ENCODE data around the gene CD248.

CD248 gene

DNA sequence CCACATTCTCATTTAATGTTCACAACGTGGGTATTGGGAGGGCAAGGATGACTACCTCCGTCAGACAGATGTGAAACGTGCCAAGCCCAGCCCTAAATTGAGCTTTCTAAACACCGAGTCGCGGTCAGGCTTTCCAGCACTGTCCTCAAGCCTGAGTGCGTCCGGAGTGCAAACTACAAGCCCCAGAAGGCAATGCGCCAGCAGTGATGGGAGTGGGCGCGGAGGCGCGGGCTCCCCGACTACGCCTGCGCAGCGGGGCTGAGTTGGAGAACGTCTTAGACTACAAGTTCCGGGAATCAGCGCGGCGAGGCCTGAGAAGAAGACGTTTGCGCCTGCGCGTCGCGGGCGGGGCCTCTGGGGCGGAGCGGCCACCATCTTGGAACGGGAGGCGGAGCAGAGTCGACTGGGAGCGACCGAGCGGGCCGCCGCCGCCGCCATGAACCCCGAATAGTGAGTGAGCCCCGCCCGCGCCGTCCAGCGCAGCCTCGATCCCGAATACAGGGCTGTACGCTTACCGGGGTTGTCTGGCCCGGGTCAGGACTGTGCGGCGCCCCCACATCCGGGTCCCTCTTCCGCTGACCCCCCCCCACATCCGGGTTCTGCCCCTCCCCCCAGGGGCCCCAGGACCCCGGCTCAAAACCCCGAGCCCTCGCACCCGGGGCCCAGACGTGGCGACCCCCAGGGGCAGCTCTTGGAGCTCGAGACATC is 48.4 kb downstream of the CD248 start, which contains the start of gene RAB1B (continued):
- TF ChIP-seq, protein P1, sequence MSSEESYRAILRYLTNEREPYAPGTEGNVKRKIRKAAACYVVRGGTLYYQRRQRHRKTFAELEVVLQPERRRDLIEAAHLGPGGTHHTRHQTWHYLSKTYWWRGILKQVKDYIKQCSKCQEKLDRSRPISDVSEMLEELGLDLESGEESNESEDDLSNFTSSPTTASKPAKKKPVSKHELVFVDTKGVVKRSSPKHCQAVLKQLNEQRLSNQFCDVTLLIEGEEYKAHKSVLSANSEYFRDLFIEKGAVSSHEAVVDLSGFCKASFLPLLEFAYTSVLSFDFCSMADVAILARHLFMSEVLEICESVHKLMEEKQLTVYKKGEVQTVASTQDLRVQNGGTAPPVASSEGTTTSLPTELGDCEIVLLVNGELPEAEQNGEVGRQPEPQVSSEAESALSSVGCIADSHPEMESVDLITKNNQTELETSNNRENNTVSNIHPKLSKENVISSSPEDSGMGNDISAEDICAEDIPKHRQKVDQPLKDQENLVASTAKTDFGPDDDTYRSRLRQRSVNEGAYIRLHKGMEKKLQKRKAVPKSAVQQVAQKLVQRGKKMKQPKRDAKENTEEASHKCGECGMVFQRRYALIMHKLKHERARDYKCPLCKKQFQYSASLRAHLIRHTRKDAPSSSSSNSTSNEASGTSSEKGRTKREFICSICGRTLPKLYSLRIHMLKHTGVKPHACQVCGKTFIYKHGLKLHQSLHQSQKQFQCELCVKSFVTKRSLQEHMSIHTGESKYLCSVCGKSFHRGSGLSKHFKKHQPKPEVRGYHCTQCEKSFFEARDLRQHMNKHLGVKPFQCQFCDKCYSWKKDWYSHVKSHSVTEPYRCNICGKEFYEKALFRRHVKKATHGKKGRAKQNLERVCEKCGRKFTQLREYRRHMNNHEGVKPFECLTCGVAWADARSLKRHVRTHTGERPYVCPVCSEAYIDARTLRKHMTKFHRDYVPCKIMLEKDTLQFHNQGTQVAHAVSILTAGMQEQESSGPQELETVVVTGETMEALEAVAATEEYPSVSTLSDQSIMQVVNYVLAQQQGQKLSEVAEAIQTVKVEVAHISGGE (tag by site-specific recombination; conservative IDR thresholded peaks at IDR 0.05; ENCODE audit: low read depth), result peak; percentile 67
- no peak for TF ChIP-seq ZNF623 (tag by site-specific recombination; IDR thresholded peaks at IDR 0.05)
- TF ChIP-seq, protein P2, sequence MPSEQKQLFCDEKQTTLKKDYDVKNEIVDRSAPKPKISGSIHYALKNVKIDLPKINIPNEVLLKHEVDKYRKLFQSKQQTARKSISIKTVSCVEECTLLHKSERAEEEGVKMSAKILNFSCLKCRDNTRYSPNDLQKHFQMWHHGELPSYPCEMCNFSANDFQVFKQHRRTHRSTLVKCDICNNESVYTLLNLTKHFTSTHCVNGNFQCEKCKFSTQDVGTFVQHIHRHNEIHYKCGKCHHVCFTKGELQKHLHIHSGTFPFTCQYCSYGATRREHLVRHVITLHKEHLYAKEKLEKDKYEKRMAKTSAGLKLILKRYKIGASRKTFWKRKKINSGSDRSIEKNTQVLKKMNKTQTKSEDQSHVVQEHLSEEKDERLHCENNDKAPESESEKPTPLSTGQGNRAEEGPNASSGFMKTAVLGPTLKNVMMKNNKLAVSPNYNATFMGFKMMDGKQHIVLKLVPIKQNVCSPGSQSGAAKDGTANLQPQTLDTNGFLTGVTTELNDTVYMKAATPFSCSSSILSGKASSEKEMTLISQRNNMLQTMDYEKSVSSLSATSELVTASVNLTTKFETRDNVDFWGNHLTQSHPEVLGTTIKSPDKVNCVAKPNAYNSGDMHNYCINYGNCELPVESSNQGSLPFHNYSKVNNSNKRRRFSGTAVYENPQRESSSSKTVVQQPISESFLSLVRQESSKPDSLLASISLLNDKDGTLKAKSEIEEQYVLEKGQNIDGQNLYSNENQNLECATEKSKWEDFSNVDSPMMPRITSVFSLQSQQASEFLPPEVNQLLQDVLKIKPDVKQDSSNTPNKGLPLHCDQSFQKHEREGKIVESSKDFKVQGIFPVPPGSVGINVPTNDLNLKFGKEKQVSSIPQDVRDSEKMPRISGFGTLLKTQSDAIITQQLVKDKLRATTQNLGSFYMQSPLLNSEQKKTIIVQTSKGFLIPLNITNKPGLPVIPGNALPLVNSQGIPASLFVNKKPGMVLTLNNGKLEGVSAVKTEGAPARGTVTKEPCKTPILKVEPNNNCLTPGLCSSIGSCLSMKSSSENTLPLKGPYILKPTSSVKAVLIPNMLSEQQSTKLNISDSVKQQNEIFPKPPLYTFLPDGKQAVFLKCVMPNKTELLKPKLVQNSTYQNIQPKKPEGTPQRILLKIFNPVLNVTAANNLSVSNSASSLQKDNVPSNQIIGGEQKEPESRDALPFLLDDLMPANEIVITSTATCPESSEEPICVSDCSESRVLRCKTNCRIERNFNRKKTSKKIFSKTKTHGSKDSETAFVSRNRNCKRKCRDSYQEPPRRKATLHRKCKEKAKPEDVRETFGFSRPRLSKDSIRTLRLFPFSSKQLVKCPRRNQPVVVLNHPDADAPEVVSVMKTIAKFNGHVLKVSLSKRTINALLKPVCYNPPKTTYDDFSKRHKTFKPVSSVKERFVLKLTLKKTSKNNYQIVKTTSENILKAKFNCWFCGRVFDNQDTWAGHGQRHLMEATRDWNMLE (tag by site-specific recombination; conservative IDR thresholded peaks at IDR 0.05; ENCODE audit: low read depth), result no peak
- TF ChIP-seq, protein P3, sequence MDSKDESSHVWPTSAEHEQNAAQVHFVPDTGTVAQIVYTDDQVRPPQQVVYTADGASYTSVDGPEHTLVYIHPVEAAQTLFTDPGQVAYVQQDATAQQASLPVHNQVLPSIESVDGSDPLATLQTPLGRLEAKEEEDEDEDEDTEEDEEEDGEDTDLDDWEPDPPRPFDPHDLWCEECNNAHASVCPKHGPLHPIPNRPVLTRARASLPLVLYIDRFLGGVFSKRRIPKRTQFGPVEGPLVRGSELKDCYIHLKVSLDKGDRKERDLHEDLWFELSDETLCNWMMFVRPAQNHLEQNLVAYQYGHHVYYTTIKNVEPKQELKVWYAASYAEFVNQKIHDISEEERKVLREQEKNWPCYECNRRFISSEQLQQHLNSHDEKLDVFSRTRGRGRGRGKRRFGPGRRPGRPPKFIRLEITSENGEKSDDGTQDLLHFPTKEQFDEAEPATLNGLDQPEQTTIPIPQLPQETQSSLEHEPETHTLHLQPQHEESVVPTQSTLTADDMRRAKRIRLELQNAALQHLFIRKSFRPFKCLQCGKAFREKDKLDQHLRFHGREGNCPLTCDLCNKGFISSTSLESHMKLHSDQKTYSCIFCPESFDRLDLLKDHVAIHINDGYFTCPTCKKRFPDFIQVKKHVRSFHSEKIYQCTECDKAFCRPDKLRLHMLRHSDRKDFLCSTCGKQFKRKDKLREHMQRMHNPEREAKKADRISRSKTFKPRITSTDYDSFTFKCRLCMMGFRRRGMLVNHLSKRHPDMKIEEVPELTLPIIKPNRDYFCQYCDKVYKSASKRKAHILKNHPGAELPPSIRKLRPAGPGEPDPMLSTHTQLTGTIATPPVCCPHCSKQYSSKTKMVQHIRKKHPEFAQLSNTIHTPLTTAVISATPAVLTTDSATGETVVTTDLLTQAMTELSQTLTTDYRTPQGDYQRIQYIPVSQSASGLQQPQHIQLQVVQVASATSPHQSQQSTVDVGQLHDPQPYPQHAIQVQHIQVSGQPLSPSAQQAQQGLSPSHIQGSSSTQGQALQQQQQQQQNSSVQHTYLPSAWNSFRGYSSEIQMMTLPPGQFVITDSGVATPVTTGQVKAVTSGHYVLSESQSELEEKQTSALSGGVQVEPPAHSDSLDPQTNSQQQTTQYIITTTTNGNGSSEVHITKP (tag by site-specific recombination; IDR thresholded peaks at IDR 0.05), result peak; percentile 90
- TF ChIP-seq ZNF473 (tag by site-specific recombination; IDR thresholded peaks at IDR 0.05), result no peak
- peak; percentile 73 for TF ChIP-seq ZFHX2 (tag by site-specific recombination; conservative IDR thresholded peaks at IDR 0.05)
- TF ChIP-seq ZNF529 (tag by site-specific recombination; IDR thresholded peaks at IDR 0.05; ENCODE audit: insufficient replicate concordance), result no peak
- no peak for TF ChIP-seq ZNF837 (tag by site-specific recombination; IDR thresholded peaks at IDR 0.05)
- TF ChIP-seq, protein P4, sequence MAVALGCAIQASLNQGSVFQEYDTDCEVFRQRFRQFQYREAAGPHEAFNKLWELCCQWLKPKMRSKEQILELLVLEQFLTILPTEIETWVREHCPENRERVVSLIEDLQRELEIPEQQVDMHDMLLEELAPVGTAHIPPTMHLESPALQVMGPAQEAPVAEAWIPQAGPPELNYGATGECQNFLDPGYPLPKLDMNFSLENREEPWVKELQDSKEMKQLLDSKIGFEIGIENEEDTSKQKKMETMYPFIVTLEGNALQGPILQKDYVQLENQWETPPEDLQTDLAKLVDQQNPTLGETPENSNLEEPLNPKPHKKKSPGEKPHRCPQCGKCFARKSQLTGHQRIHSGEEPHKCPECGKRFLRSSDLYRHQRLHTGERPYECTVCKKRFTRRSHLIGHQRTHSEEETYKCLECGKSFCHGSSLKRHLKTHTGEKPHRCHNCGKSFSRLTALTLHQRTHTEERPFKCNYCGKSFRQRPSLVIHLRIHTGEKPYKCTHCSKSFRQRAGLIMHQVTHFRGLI (tag by site-specific recombination; IDR thresholded peaks at IDR 0.05), result peak; percentile 80; the same call in 1 of the 2 replicates
- 0 out of 2 replicates have a peak, but pooled peaks have one; percentile 47 for TF ChIP-seq ZNF600 (tag by site-specific recombination; IDR thresholded peaks at IDR 0.05)
- TF ChIP-seq ZNF174 (tag by site-specific recombination; IDR thresholded peaks at IDR 0.05), result no peak
- TF ChIP-seq KLF16 (tag by site-specific recombination; IDR thresholded peaks at IDR 0.05), result 0 out of 2 replicates have a peak, but pooled peaks have one; percentile 44
- TF ChIP-seq KLF1 (tag by site-specific recombination; IDR thresholded peaks at IDR 0.05), result peak; percentile 35; the same call in 1 of the 2 replicates
- TF ChIP-seq, protein P5, sequence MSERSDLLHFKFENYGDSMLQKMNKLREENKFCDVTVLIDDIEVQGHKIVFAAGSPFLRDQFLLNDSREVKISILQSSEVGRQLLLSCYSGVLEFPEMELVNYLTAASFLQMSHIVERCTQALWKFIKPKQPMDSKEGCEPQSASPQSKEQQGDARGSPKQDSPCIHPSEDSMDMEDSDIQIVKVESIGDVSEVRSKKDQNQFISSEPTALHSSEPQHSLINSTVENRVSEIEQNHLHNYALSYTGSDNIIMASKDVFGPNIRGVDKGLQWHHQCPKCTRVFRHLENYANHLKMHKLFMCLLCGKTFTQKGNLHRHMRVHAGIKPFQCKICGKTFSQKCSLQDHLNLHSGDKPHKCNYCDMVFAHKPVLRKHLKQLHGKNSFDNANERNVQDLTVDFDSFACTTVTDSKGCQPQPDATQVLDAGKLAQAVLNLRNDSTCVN (tag by site-specific recombination; optimal IDR thresholded peaks at IDR 0.05), result peak; percentile 61
- no peak for TF ChIP-seq ZNF654 (tag by site-specific recombination; IDR thresholded peaks at IDR 0.05; ENCODE audit: low read depth)
- TF ChIP-seq, protein P6, sequence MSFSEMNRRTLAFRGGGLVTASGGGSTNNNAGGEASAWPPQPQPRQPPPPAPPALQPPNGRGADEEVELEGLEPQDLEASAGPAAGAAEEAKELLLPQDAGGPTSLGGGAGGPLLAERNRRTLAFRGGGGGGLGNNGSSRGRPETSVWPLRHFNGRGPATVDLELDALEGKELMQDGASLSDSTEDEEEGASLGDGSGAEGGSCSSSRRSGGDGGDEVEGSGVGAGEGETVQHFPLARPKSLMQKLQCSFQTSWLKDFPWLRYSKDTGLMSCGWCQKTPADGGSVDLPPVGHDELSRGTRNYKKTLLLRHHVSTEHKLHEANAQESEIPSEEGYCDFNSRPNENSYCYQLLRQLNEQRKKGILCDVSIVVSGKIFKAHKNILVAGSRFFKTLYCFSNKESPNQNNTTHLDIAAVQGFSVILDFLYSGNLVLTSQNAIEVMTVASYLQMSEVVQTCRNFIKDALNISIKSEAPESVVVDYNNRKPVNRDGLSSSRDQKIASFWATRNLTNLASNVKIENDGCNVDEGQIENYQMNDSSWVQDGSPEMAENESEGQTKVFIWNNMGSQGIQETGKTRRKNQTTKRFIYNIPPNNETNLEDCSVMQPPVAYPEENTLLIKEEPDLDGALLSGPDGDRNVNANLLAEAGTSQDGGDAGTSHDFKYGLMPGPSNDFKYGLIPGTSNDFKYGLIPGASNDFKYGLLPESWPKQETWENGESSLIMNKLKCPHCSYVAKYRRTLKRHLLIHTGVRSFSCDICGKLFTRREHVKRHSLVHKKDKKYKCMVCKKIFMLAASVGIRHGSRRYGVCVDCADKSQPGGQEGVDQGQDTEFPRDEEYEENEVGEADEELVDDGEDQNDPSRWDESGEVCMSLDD (tag by site-specific recombination; IDR thresholded peaks at IDR 0.05), result peak; percentile 75
- TF ChIP-seq, protein P7, sequence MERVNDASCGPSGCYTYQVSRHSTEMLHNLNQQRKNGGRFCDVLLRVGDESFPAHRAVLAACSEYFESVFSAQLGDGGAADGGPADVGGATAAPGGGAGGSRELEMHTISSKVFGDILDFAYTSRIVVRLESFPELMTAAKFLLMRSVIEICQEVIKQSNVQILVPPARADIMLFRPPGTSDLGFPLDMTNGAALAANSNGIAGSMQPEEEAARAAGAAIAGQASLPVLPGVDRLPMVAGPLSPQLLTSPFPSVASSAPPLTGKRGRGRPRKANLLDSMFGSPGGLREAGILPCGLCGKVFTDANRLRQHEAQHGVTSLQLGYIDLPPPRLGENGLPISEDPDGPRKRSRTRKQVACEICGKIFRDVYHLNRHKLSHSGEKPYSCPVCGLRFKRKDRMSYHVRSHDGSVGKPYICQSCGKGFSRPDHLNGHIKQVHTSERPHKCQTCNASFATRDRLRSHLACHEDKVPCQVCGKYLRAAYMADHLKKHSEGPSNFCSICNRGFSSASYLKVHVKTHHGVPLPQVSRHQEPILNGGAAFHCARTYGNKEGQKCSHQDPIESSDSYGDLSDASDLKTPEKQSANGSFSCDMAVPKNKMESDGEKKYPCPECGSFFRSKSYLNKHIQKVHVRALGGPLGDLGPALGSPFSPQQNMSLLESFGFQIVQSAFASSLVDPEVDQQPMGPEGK (tag by site-specific recombination; IDR thresholded peaks at IDR 0.05), result peak; percentile 73
- TF ChIP-seq FEZF1 (tag by site-specific recombination; IDR thresholded peaks at IDR 0.05), result no peak
